ENCODE measurements around the gene KCTD20. TPM values are rescaled to one million over a fixed set of nuclear protein-coding genes. Genes with fewer than 3 reads are reported as not detected.

The KCTD20 gene
- total RNA-seq, 1 donor from 2014 or later = 48.1 TPM

DNA sequence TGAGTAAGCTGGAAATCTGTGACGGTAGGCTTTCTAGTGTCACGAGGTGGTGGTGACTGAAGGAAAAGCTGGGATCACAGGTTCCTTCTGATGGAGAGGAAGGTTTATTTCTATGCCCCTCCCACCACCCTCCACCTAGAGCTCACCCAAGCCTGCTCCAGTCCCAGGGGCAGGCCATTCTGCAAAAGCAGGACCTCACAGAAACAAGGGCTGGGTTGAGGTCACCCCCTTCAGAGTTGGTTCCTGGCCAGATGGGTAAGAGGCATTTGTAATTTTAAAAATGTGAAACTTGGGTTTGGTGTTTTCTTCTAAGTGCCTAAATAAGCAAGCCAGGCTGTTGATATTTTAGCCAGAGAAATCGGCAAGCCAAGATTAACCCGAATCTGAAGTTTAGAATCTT lies 46.6 kb downstream of the KCTD20 start:
- no peaks in the 10 kb centered on the region for H3K27me3 Mint-ChIP-seq

DNA sequence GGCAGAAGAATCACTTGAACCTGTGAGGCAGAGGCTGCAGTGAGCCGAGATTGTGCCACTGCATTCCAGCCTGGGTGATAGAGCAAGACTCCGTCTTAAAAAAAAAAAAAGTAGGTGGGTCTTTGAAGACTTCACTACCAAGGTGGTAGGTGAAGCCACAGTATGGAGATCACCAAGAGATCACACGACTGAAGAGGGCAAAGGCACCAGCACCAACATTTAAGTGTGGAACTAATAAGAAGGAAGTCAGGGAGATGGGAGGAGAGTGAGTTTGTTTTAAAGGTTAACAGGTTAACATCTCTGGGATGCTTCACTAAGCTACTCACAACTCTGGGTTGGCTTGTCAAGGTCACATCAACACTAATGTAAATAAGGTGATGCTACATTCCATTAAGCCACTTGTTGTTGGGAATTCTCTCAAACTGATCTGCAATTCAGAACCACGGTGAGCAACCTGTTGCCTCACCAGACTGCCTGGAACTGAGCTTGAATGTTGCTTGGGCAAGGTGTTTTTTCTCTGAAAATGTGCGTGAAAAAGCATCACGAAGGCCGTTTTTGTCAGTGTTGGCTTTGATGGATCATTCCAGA lies 48.7 kb downstream of the KCTD20 start:
- H3K27me3 Mint-ChIP-seq = no peaks in the 10 kb centered on the region
- H3K9me3 Mint-ChIP-seq = no peaks in the 10 kb centered on the region
- H3K27ac Mint-ChIP-seq = no peak overlapping the region
- H3K4me3 Mint-ChIP-seq = no peak overlapping the region
- H3K36me3 Mint-ChIP-seq (ENCODE audit: low read depth) = peaks cover 78% of the 10 kb centered on the region
- ChIA-PET CTCF (no interaction called here), POLR2A (no interaction called here)
- intact Hi-C loops (cut with micrococcal nuclease) = no loop called here
- TF ChIP-seq, protein P1, sequence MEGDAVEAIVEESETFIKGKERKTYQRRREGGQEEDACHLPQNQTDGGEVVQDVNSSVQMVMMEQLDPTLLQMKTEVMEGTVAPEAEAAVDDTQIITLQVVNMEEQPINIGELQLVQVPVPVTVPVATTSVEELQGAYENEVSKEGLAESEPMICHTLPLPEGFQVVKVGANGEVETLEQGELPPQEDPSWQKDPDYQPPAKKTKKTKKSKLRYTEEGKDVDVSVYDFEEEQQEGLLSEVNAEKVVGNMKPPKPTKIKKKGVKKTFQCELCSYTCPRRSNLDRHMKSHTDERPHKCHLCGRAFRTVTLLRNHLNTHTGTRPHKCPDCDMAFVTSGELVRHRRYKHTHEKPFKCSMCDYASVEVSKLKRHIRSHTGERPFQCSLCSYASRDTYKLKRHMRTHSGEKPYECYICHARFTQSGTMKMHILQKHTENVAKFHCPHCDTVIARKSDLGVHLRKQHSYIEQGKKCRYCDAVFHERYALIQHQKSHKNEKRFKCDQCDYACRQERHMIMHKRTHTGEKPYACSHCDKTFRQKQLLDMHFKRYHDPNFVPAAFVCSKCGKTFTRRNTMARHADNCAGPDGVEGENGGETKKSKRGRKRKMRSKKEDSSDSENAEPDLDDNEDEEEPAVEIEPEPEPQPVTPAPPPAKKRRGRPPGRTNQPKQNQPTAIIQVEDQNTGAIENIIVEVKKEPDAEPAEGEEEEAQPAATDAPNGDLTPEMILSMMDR (IDR thresholded peaks at IDR 0.05) = no peak
- no peaks in the 10 kb centered on the region for H3K4me1 Mint-ChIP-seq
- no peak for DNase-seq
- no peak for ATAC-seq (ENCODE audit: low read depth)

More for the DNA sequence above, 46.6 kb downstream of the KCTD20 start:
- H3K36me3 Mint-ChIP-seq (ENCODE audit: low read depth) = peaks cover 77% of the 10 kb centered on the region
- H3K27ac Mint-ChIP-seq = no peak overlapping the region
- ChIA-PET POLR2A (no interaction called here), CTCF (interaction anchor here (1.2 kb wide), 1 partner anchor 10 kb away, joined by 5 read pairs; no protein-coding TSS in a partner anchor)
- no peaks in the 10 kb centered on the region for H3K9me3 Mint-ChIP-seq
- intact Hi-C loops (cut with micrococcal nuclease) = no loop called here
- DNase-seq = no peak
- no peaks in the 10 kb centered on the region for H3K4me1 Mint-ChIP-seq
- H3K4me3 Mint-ChIP-seq = no peak overlapping the region
- TF ChIP-seq, protein P1 (IDR thresholded peaks at IDR 0.05) = no peak
- no peak for ATAC-seq (ENCODE audit: low read depth)

DNA sequence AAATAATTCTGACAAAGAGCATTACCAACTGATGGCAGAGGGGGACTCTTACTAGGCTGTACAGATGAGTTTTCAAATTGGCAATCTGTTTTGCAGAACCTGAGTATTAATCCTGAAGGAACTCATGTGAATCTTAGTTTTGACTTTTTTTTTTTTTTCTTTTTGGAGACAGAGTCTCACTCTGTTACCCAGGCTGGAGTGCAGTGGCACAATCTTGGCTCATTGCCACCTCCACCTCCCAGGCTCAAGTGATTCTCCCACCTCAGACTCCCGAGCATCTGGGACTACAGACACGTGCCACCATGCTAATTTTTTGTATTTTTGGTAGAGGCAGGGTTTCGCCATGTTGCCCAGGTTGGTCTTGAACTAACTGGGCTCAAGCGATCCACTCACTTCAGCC lies 49.3 kb downstream of the KCTD20 start:
- Mint-ChIP-seq H3K4me1 (no peaks in the 10 kb centered on the region), H3K27me3 (no peaks in the 10 kb centered on the region), H3K4me3 (no peak overlapping the region), H3K36me3 (ENCODE audit: low read depth) (peaks cover 78% of the 10 kb centered on the region), H3K27ac (no peak overlapping the region), H3K9me3 (no peaks in the 10 kb centered on the region)
- ChIA-PET POLR2A (no interaction called here), CTCF (no interaction called here)
- intact Hi-C loops (cut with micrococcal nuclease) = no loop called here
- TF ChIP-seq, protein P1 (IDR thresholded peaks at IDR 0.05) = no peak
- DNase-seq (no peak), ATAC-seq (ENCODE audit: low read depth) (no peak)

DNA sequence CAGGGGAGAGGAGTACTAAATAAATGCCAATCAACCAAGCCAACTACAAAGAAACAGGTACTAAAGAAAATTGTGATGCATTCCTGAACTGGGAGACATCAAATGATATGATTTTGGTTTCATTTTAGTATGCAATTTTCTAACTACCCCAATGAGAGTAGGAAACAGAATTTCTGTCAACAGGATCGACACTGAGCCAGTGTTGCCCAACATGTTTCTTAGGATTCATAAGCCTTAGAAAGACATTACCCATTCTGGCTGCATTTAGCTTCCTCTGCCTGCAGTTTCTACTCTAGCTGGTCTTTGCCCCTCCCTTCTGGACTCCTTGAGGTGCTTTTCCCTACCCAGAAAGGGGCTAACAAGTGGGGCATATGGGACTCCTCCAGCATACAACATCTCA lies 49.8 kb downstream of the KCTD20 start:
- no peak overlapping the region for H3K27ac Mint-ChIP-seq
- DNase-seq (no peak), ATAC-seq (ENCODE audit: low read depth) (no peak)
- no peaks in the 10 kb centered on the region for H3K27me3 Mint-ChIP-seq
- H3K4me1 Mint-ChIP-seq = no peaks in the 10 kb centered on the region
- H3K4me3 Mint-ChIP-seq = no peak overlapping the region
- H3K9me3 Mint-ChIP-seq = no peaks in the 10 kb centered on the region
- TF ChIP-seq, protein P1 (IDR thresholded peaks at IDR 0.05) = no peak
- ChIA-PET CTCF (no interaction called here), POLR2A (no interaction called here)
- intact Hi-C loops (cut with micrococcal nuclease) = no loop called here
- peaks cover 78% of the 10 kb centered on the region for H3K36me3 Mint-ChIP-seq (ENCODE audit: low read depth)

DNA sequence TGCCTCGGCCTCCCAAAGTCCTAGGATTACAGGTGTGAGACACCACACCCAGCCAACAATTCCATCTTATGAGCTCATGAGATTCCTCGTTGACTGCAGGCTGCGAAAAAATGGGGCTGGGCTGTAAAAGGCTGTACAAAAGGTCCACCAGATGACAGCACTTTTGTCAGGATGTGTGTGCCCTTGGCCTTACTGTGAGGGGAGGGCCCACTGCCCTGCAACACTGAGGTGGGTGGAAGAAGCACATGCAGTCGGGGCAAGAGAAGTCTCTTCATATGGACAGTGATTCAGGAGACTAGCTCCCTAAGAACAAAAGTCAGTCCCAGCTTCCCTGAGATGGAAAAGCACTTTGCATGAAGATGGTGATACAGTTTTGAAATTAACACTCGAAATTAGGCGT lies 50.5 kb downstream of the KCTD20 start:
- intact Hi-C loops (cut with micrococcal nuclease) = no loop called here
- no peaks in the 10 kb centered on the region for H3K9me3 Mint-ChIP-seq
- CTCF ChIA-PET = no interaction called here
- H3K36me3 Mint-ChIP-seq (ENCODE audit: low read depth) = peaks cover 77% of the 10 kb centered on the region
- no peak overlapping the region for H3K4me3 Mint-ChIP-seq
- ATAC-seq (ENCODE audit: low read depth) = no peak
- POLR2A ChIA-PET = no interaction called here
- H3K4me1 Mint-ChIP-seq = no peaks in the 10 kb centered on the region
- H3K27ac Mint-ChIP-seq = peak overlapping the region; percentile 16
- H3K27me3 Mint-ChIP-seq = no peaks in the 10 kb centered on the region
- TF ChIP-seq, protein P1 (IDR thresholded peaks at IDR 0.05) = no peak
- DNase-seq = no peak

Measured in activated B cell treated with CpG ODN at 0.5 μM for 24 hours (primary cell).